Mesenchymal stem cell (in vitro differentiated cells and primary cell): ENCODE results near the gene LPGAT1.

Source experiments
- DNase-seq: peaks from one replicate; pipeline ENCODE4 v3.0.0-alpha.2; 2013
- H2AFZ ChIP-seq: one replicate; pipeline ENCODE4 v1.6.1; 2013; ENCODE audit warnings: low read depth, mild to moderate bottlenecking, control low read depth, inconsistent platforms, low read length, moderate library complexity
- H2AK5ac ChIP-seq: 2 replicates; pipeline ENCODE4 v1.6.1; 2013; ENCODE audit warnings: low read length, moderate library complexity, mild to moderate bottlenecking, inconsistent platforms; ENCODE audit not compliant: severe bottlenecking
- H2BK120ac ChIP-seq: one replicate; pipeline ENCODE4 v1.6.1; 2013; ENCODE audit warnings: low read depth, mild to moderate bottlenecking, inconsistent platforms, low read length, moderate library complexity
- H2BK12ac ChIP-seq, 2 experiments: one replicate each; pipeline ENCODE4 v1.6.1; 2013; ENCODE audit warnings: inconsistent platforms in 2 of 2, low read length in 2 of 2, mild to moderate bottlenecking in 2 of 2, moderate library complexity in 2 of 2, control low read depth in 1 of 2
- H2BK15ac ChIP-seq: one replicate; pipeline ENCODE4 v1.6.1; 2013; ENCODE audit warnings: mild to moderate bottlenecking, low read depth, inconsistent platforms; ENCODE audit not compliant: poor library complexity, severe bottlenecking
- H2BK5ac ChIP-seq: 2 replicates; pipeline ENCODE4 v1.6.1; 2013; ENCODE audit warnings: low read depth, mild to moderate bottlenecking, low read length, control low read depth, inconsistent platforms; ENCODE audit not compliant: poor library complexity, severe bottlenecking
- H3K14ac ChIP-seq, 2 experiments: one replicate each; pipeline ENCODE4 v1.6.1; 2013; ENCODE audit warnings: inconsistent platforms in 2 of 2, low read length in 2 of 2, control low read depth in 1 of 2, mild to moderate bottlenecking in 1 of 2, moderate library complexity in 1 of 2
- H3K18ac ChIP-seq, 2 experiments: one replicate each; pipeline ENCODE4 v1.6.1; 2013; ENCODE audit warnings: inconsistent platforms in 2 of 2, low read length in 2 of 2, control low read depth in 1 of 2, low read depth in 1 of 2, mild to moderate bottlenecking in 1 of 2
- H3K23ac ChIP-seq, 2 experiments: one replicate each; pipeline ENCODE4 v1.6.1; 2013; ENCODE audit warnings: inconsistent platforms in 2 of 2, low read length in 2 of 2, mild to moderate bottlenecking in 2 of 2, moderate library complexity in 2 of 2, control low read depth in 1 of 2
- H3K27ac ChIP-seq: 2 replicates; pipeline ENCODE4 v1.5.1; 2013; ENCODE audit warnings: mild to moderate bottlenecking, moderate library complexity, low read length, control low read depth, inconsistent platforms; ENCODE audit not compliant: poor library complexity, severe bottlenecking
- H3K27me3 ChIP-seq, 2 experiments: 2 replicates each; pipeline versions ENCODE4 v1.6.1 to v1.7.0; 2013; ENCODE audit warnings: low read length in 2 of 2, mild to moderate bottlenecking in 2 of 2, moderate library complexity in 2 of 2, control low read depth in 1 of 2, inconsistent platforms in 1 of 2; ENCODE audit not compliant: control insufficient read depth in 1 of 2, insufficient read depth in 1 of 2
- H3K36me3 ChIP-seq, 2 experiments: 2 replicates each; pipeline versions ENCODE4 v1.6.1 to v1.7.0; 2013; ENCODE audit warnings: low read length in 2 of 2, control low read depth in 1 of 2, inconsistent platforms in 1 of 2, low read depth in 1 of 2, mild to moderate bottlenecking in 1 of 2; ENCODE audit not compliant: insufficient read depth in 2 of 2, control insufficient read depth in 1 of 2
- H3K4ac ChIP-seq, 2 experiments: one replicate each; pipeline ENCODE4 v1.6.1; 2013; ENCODE audit warnings: inconsistent platforms in 2 of 2, low read length in 2 of 2, mild to moderate bottlenecking in 2 of 2, moderate library complexity in 2 of 2, control low read depth in 1 of 2, low read depth in 1 of 2
- H3K4me1 ChIP-seq: 2 replicates; pipeline ENCODE4 v1.6.1; 2013; ENCODE audit warnings: low read depth, low read length, control low read depth; ENCODE audit not compliant: control insufficient read depth, insufficient read depth
- H3K4me2 ChIP-seq: 2 replicates; pipeline ENCODE4 v1.6.1; 2013; ENCODE audit warnings: low read length, mild to moderate bottlenecking, inconsistent platforms; ENCODE audit not compliant: poor library complexity, severe bottlenecking
- H3K4me3 ChIP-seq, 2 experiments: 2 replicates each; pipeline versions ENCODE4 v1.5.1 to v1.7.0; 2013; ENCODE audit warnings: low read length in 2 of 2, mild to moderate bottlenecking in 2 of 2, control low read depth in 1 of 2, low read depth in 1 of 2; ENCODE audit not compliant: insufficient read depth in 1 of 2
- H3K79me1 ChIP-seq: replicated peaks from 2 replicates; pipeline ENCODE4 v1.6.1; 2013; ENCODE audit warnings: mild to moderate bottlenecking, control low read depth, low read length, inconsistent platforms; ENCODE audit not compliant: poor library complexity, severe bottlenecking
- H3K9ac ChIP-seq: 2 replicates; pipeline ENCODE4 v1.7.0; 2013; ENCODE audit warnings: mild to moderate bottlenecking, low read length, moderate library complexity
- H3K9me3 ChIP-seq: 2 replicates; pipeline ENCODE4 v1.7.0; 2013; ENCODE audit warnings: mild to moderate bottlenecking, low read length; ENCODE audit not compliant: control insufficient read depth
- H4K8ac ChIP-seq: one replicate; pipeline ENCODE4 v1.6.1; 2013; ENCODE audit warnings: inconsistent platforms, mild to moderate bottlenecking, low read length, moderate library complexity
- H4K91ac ChIP-seq: one replicate; pipeline ENCODE4 v1.6.1; 2013; ENCODE audit warnings: mild to moderate bottlenecking, low read length, inconsistent platforms
- WGBS: methylation state at CpG from one replicate; pipeline ENCODE4 v1.1.7; 2013; ENCODE audit warnings: mixed read lengths; 5-methylcytosine and 5-hydroxymethylcytosine counted together

Gene LPGAT1

GRCh38 chr1:211742889-211743529 is 87.6 kb downstream of the LPGAT1 start:
- H3K79me1 ChIP-seq = no peaks in the 10 kb centered on the region
- no peak overlapping the region for H2BK15ac ChIP-seq
- peaks cover 0 to 14% of the 10 kb centered on the region in 2 experiments for H3K36me3 ChIP-seq
- H3K27ac ChIP-seq = no peak overlapping the region
- H3K23ac ChIP-seq = no peak overlapping the region
- H3K14ac ChIP-seq = no peak overlapping the region
- peaks cover 4% of the 10 kb centered on the region for H3K4me1 ChIP-seq
- peaks cover 0 to 20% of the 10 kb centered on the region in 2 experiments for H3K27me3 ChIP-seq
- no peak overlapping the region for H4K8ac ChIP-seq
- no peak overlapping the region for H2AFZ ChIP-seq
- H2BK5ac ChIP-seq = no peak overlapping the region
- no peaks in the 10 kb centered on the region for H3K9me3 ChIP-seq
- no peak overlapping the region for H3K18ac ChIP-seq
- no peak overlapping the region for H3K4me3 ChIP-seq
- no peak overlapping the region for H3K9ac ChIP-seq
- no peak overlapping the region for H2AK5ac ChIP-seq
- H3K4ac ChIP-seq = no peak overlapping the region
- no peak for DNase-seq
- H3K4me2 ChIP-seq = no peak overlapping the region
- H4K91ac ChIP-seq = no peak overlapping the region
- no peak overlapping the region for H2BK12ac ChIP-seq
- H2BK120ac ChIP-seq = no peak overlapping the region
- 95% methylated on average over 3 of the region's 4 CpGs for WGBS

DNA sequence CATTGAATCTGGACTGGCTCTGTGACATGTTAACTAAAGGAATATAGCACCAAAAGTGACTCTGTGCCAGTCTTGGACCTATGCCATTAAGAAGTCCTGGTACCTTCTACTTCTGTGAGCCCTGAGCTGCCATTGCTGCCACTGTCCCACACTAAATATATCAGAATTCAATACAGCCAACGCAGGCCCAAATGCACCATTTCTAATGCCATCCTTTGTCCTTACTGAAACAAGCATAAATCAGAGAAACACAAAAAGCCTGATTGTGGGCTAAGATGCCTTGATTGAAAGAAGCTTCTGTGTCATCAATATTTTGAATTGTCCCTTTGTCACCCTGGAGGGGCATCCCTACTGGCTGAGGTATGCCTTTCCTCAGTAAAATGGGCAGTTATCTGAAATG is 88.3 kb downstream of the LPGAT1 start:
- 100% methylated on average over 1 of the region's 1 CpG for WGBS

GRCh38 chr1:211741788-211742187 is 88.8 kb downstream of the LPGAT1 start:
- Histone ChIP-seq H3K27ac (no peak overlapping the region), H3K4me2 (no peak overlapping the region), H3K14ac (no peak overlapping the region)

More for the DNA sequence above, 88.3 kb downstream of the LPGAT1 start:
- Histone ChIP-seq H3K27ac (no peak overlapping the region), H3K36me3 (peaks cover 0 to 6% of the 10 kb centered on the region in 2 experiments), H2BK5ac (no peak overlapping the region), H4K8ac (no peak overlapping the region), H3K79me1 (no peaks in the 10 kb centered on the region), H3K27me3 (peaks cover 0 to 25% of the 10 kb centered on the region in 2 experiments), H4K91ac (no peak overlapping the region), H3K9ac (no peak overlapping the region), H3K4me1 (peaks cover 5% of the 10 kb centered on the region), H3K4me3 (no peak overlapping the region), H3K23ac (no peak overlapping the region), H2BK12ac (no peak overlapping the region), H3K4me2 (no peak overlapping the region), H2BK120ac (no peak overlapping the region), H3K14ac (no peak overlapping the region), H3K9me3 (no peaks in the 10 kb centered on the region), H2BK15ac (no peak overlapping the region), H2AK5ac (no peak overlapping the region), H2AFZ (no peak overlapping the region), H3K18ac (no peak overlapping the region), H3K4ac (no peak overlapping the region)
- no peak for DNase-seq

GRCh38 chr1:211741116-211741515 is 89.4 kb downstream of the LPGAT1 start:
- H2BK120ac ChIP-seq = no peak overlapping the region
- H3K4me1 ChIP-seq = peaks cover 8% of the 10 kb centered on the region
- no peak overlapping the region for H3K14ac ChIP-seq
- no peak overlapping the region for H4K8ac ChIP-seq
- H2AK5ac ChIP-seq = no peak overlapping the region
- no peak overlapping the region for H3K4me3 ChIP-seq
- H3K9ac ChIP-seq = no peak overlapping the region
- 94% methylated on average over 6 of the region's 9 CpGs for WGBS
- no peak overlapping the region for H2AFZ ChIP-seq
- no peak overlapping the region for H4K91ac ChIP-seq
- no peaks in the 10 kb centered on the region for H3K9me3 ChIP-seq
- no peak overlapping the region for H2BK15ac ChIP-seq
- H2BK5ac ChIP-seq = no peak overlapping the region
- no peak overlapping the region for H2BK12ac ChIP-seq
- peaks cover 0 to 32% of the 10 kb centered on the region in 2 experiments for H3K27me3 ChIP-seq
- H3K27ac ChIP-seq = no peak overlapping the region
- H3K4ac ChIP-seq = no peak overlapping the region
- H3K79me1 ChIP-seq = no peaks in the 10 kb centered on the region
- no peak for DNase-seq
- no peaks in the 10 kb centered on the region for H3K36me3 ChIP-seq
- H3K4me2 ChIP-seq = no peak overlapping the region
- no peak overlapping the region for H3K23ac ChIP-seq
- H3K18ac ChIP-seq = no peak overlapping the region

More at GRCh38 chr1:211741788-211742187, 88.8 kb downstream of the LPGAT1 start:
- H3K23ac ChIP-seq = no peak overlapping the region
- H2BK12ac ChIP-seq = no peak overlapping the region
- peaks cover 8% of the 10 kb centered on the region for H3K4me1 ChIP-seq
- no peak overlapping the region for H3K18ac ChIP-seq
- H2AK5ac ChIP-seq = no peak overlapping the region
- no peak overlapping the region for H2BK120ac ChIP-seq
- H3K27me3 ChIP-seq = peaks cover 0 to 30% of the 10 kb centered on the region in 2 experiments
- H4K8ac ChIP-seq = no peak overlapping the region
- H3K9me3 ChIP-seq = no peaks in the 10 kb centered on the region
- no peak overlapping the region for H4K91ac ChIP-seq
- H3K4ac ChIP-seq = no peak overlapping the region
- DNase-seq = no peak
- H3K79me1 ChIP-seq = no peaks in the 10 kb centered on the region
- H3K9ac ChIP-seq = no peak overlapping the region
- no CpG with 5 or more reads among the region's 3 CpGs for WGBS
- H2BK15ac ChIP-seq = no peak overlapping the region
- H2BK5ac ChIP-seq = no peak overlapping the region
- H3K4me3 ChIP-seq = no peak overlapping the region
- H3K36me3 ChIP-seq = peaks cover 0 to 2% of the 10 kb centered on the region in 2 experiments
- no peak overlapping the region for H2AFZ ChIP-seq
